ENCODE results near the gene ARHGAP18. TPM values are rescaled to one million over a fixed set of nuclear protein-coding genes. Genes with fewer than 3 reads are reported as not detected.

Gene ARHGAP18
- total RNA-seq, 4 donors from 2014 or later, result 2.8 to 9.0 (median 7.1) TPM

DNA sequence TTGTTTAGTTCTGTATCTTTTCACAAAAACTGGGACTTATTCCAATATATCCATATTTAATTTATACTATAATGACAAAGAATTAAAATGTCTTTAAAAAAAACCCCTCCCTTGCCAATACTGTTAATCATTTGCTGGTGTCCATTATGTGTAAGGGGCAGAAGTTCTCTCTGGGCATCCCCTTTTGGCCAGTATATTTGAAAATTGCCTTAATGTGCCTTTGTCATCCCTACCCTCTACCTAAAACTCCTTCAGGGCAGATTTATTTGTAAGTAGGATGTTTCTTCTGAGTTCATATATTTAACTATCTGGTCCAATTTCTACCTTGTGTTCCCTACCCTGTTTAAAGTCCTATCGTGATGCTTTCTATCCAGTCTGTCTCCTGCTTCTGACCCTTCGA lies 62.9 kb downstream of the ARHGAP18 start:
- no peaks in the 10 kb centered on the region for H3K36me3 ChIP-seq
- peak overlapping the region in 1 of 4 donors; percentile 31 for H3K27ac ChIP-seq
- H3K4me1 ChIP-seq, result peaks cover 4 to 27% (median 14%) of the 10 kb centered on the region in 3 donors
- TF ChIP-seq, protein P1, sequence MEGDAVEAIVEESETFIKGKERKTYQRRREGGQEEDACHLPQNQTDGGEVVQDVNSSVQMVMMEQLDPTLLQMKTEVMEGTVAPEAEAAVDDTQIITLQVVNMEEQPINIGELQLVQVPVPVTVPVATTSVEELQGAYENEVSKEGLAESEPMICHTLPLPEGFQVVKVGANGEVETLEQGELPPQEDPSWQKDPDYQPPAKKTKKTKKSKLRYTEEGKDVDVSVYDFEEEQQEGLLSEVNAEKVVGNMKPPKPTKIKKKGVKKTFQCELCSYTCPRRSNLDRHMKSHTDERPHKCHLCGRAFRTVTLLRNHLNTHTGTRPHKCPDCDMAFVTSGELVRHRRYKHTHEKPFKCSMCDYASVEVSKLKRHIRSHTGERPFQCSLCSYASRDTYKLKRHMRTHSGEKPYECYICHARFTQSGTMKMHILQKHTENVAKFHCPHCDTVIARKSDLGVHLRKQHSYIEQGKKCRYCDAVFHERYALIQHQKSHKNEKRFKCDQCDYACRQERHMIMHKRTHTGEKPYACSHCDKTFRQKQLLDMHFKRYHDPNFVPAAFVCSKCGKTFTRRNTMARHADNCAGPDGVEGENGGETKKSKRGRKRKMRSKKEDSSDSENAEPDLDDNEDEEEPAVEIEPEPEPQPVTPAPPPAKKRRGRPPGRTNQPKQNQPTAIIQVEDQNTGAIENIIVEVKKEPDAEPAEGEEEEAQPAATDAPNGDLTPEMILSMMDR (IDR thresholded peaks at IDR 0.05), result no peak
- TF ChIP-seq POLR2A (IDR thresholded peaks at IDR 0.05), result no peak
- H3K4me3 ChIP-seq, result no peak overlapping the region
- no peaks in the 10 kb centered on the region for H3K27me3 ChIP-seq
- no peaks in the 10 kb centered on the region for H3K9me3 ChIP-seq
- 84 to 96% methylated on average over 2 of the region's 2 CpGs for WGBS, 2 donors
- intact Hi-C loops (cut with DNase I), result no loop called here
- DNase-seq, result no peak

DNA sequence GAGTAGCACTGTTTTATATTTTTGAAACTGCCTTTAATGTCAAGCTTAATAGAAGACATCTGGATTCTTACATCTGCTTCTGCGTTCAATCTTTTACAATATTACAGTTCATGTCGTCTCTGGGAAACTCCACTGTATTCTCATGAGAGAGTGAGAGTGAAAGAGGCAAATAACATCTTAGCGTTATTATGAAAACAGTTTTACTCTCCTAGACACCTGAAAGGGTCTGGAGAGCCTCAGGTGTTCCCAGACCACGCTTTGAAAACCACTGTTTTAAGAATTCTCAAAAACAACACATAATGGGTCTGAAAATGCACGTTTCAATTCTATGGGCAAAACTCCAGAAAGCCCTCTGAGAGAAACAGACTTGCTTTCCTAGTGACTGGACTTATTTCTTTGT lies 63.3 kb downstream of the ARHGAP18 start:
- Histone ChIP-seq H3K36me3 (no peaks in the 10 kb centered on the region), H3K27ac (peak overlapping the region in 1 of 4 donors; percentile 31), H3K9me3 (no peaks in the 10 kb centered on the region), H3K4me3 (no peak overlapping the region), H3K27me3 (no peaks in the 10 kb centered on the region), H3K4me1 (peaks cover 4 to 27% (median 14%) of the 10 kb centered on the region in 3 donors)
- TF ChIP-seq, protein P1 (IDR thresholded peaks at IDR 0.05), result no peak
- TF ChIP-seq POLR2A (IDR thresholded peaks at IDR 0.05), result no peak
- intact Hi-C loops (cut with DNase I), result no loop called here
- 53 to 68% methylated on average over 5 of the region's 5 CpGs for WGBS, 2 donors
- DNase-seq, result no peak

DNA sequence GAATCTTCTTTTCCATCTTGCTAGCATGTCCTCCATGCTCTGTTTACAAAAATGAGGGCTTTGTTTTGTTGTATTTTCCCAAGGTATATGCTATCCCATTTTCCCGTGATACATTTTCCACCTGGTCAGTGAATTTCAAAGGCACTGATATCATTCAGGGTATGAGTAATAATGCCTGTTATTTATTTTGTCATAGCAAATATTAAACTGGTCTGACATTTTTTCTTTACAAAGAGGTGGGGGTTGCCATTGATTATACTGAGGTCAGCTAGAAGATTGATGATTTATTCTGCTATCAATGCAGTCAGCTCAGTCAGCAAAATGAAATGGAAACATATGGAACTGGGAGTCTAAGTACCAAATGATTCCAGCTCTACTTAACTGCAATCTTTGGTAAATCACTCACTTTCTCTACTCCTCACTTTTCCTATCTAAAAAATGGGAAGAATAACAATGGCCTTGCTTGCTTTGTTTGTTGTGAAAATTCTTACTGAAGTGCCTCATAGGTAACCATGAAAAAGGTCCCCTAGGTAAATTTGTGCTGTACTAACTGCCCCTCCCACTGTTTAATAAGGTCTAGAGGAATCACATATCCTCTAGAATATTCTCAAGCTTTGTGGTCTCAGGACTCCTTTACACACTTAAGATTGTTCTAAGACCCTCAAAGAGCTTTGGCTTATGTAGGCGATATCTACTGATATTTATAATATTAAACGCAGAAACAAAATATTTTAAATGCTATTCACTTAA lies 64.0 kb downstream of the ARHGAP18 start:
- Histone ChIP-seq H3K4me3 (no peak overlapping the region), H3K27me3 (no peaks in the 10 kb centered on the region), H3K9me3 (no peaks in the 10 kb centered on the region), H3K4me1 (peaks cover 4 to 27% (median 14%) of the 10 kb centered on the region in 3 donors), H3K27ac (peak overlapping the region in 3 of 4 donors; percentile 18 to 60 (median 45)), H3K36me3 (no peaks in the 10 kb centered on the region)
- WGBS, 2 donors, result 70 to 81% methylated on average over 3 of the region's 3 CpGs
- no peak for DNase-seq
- intact Hi-C loops (cut with DNase I), result no loop called here
- TF ChIP-seq, protein P1 (IDR thresholded peaks at IDR 0.05), result no peak
- TF ChIP-seq POLR2A (IDR thresholded peaks at IDR 0.05), result no peak

DNA sequence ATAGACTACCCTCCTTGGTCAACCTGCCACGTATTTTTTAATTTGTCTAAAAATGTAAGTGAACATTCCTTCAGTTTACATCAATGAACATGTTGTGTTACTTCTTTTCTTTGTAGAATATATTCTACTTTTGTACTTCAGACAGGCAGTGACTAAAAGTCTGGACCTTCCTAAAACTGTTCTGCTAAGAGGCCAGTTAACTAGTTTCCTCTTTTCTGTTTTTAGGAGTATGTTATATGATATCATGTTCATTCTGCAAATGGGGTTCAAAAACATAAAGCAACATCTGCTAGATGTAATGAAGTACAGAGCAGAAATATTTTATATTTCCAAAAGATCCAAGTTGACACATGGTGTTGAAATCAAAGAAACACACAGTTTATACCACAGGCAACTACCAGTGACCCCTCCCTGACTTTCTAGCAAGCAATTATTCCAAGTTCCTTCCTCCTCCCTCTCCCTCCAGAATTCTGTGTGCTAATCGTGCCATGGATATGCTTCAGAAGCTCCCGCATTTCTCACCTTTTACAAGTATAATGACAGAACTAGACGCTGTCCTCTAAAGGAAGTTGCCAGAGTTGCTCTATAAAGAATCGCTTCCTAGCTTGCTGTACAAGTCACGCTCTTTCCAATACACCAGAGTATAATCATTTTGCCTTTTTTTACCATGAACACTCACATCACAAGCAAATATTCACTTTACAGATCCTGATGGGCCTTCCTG lies 64.7 kb downstream of the ARHGAP18 start:
- Histone ChIP-seq H3K27ac (peak overlapping the region in 3 of 4 donors; percentile 18 to 60 (median 45)), H3K4me3 (no peak overlapping the region), H3K27me3 (no peaks in the 10 kb centered on the region), H3K4me1 (peaks cover 4 to 27% (median 14%) of the 10 kb centered on the region in 3 donors), H3K36me3 (no peaks in the 10 kb centered on the region), H3K9me3 (no peaks in the 10 kb centered on the region)
- WGBS, 2 donors, result 63 to 70% methylated on average over 6 of the region's 6 CpGs
- intact Hi-C loops (cut with DNase I), result no loop called here
- TF ChIP-seq, protein P1 (IDR thresholded peaks at IDR 0.05), result no peak
- TF ChIP-seq POLR2A (IDR thresholded peaks at IDR 0.05), result no peak
- DNase-seq, result no peak

DNA sequence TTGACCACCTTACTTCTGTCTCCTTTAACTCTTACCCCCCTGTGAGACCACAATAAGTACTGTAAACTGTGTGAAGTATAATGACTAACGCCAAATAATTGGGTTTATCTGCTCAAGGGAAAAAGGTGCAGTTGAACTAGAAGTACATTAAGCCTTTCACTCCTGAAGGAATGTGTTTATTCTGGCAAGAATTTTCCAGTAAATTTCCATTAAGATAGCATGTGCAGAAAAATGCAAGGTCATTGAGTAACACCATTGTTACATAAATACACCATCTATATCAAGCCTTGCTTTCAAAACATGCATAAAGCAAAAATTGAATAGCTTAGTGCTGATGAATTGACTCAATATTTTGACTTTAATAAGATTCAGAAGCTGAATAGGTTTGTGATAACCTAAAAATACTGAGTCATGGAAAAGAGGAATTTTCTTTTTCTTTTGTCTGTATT lies 65.4 kb downstream of the ARHGAP18 start:
- intact Hi-C loops (cut with DNase I), result no loop called here
- Histone ChIP-seq H3K4me1 (peaks cover 4 to 27% (median 14%) of the 10 kb centered on the region in 3 donors), H3K27me3 (no peaks in the 10 kb centered on the region), H3K4me3 (no peak overlapping the region), H3K27ac (peak overlapping the region in 3 of 4 donors; percentile 18 to 60 (median 45)), H3K36me3 (no peaks in the 10 kb centered on the region), H3K9me3 (no peaks in the 10 kb centered on the region)
- WGBS, 2 donors, result 29 to 44% methylated on average over 1 of the region's 1 CpG
- DNase-seq, result no peak
- no peak for TF ChIP-seq POLR2A (IDR thresholded peaks at IDR 0.05)
- TF ChIP-seq, protein P1 (IDR thresholded peaks at IDR 0.05), result no peak
